ENCODE data around the gene CFAP74. TPM values are rescaled to one million over a fixed set of nuclear protein-coding genes. Genes with fewer than 3 reads are reported as not detected.
A peak's percentile ranks its signal among the peaks of the same experiment; 100 is the strongest.

Gene CFAP74
- total and polyA plus RNA-seq, 9 of the 15 experiments (the other 6 are each of a cell fraction or from before 2014, with no cell fraction given), result 0.03 to 0.15 (median 0.05) TPM; not detected in 6

GRCh38 chr1:1919304-1920056, 84.1 kb downstream of the CFAP74 start (continued):
- TF ChIP-seq ARID4B (CRISPR knock-in tag; IDR thresholded peaks at IDR 0.05) (no peak), GABPA (tag; conservative IDR thresholded peaks at IDR 0.05; ENCODE audit: low read depth) (no peak), ZBTB43 (CRISPR knock-in tag; IDR thresholded peaks at IDR 0.05) (no peak), E2F4 (CRISPR knock-in tag; IDR thresholded peaks at IDR 0.05; ENCODE audit: low read depth) (no peak), NR2C1 (IDR thresholded peaks at IDR 0.05) (no peak), NR2C1 (tag; IDR thresholded peaks at IDR 0.05) (no peak), HCFC1 (IDR thresholded peaks at IDR 0.05; ENCODE audit: low read depth, low read length) (no peak), ZNF449 (CRISPR knock-in tag; IDR thresholded peaks at IDR 0.05) (no peak), U2AF2 (optimal IDR thresholded peaks at IDR 0.05; ENCODE audit: low read depth, low read length) (no peak), ZNF140 (CRISPR knock-in tag; IDR thresholded peaks at IDR 0.05) (no peak), THAP12 (CRISPR knock-in tag; IDR thresholded peaks at IDR 0.05) (peak; percentile 49; the same call in 1 of the 2 replicates), BRD9 (IDR thresholded peaks at IDR 0.05; ENCODE audit: low read depth, partially characterized antibody) (no peak), HOMEZ (CRISPR knock-in tag; IDR thresholded peaks at IDR 0.05) (no peak), NRF1 (conservative IDR thresholded peaks at IDR 0.05 in 1 of 2, IDR thresholded peaks at IDR 0.05 in 1 of 2) (peak; percentile 97)
